ENCODE data around the gene MAGEH1. TPM values are rescaled to one million over a fixed set of nuclear protein-coding genes. Genes with fewer than 3 reads are reported as not detected.
A peak's percentile ranks its signal among the peaks of the same experiment; 100 is the strongest.

Gene MAGEH1
- total RNA-seq, 2 donors from 2014 or later = 26.7 to 28.2 TPM

DNA sequence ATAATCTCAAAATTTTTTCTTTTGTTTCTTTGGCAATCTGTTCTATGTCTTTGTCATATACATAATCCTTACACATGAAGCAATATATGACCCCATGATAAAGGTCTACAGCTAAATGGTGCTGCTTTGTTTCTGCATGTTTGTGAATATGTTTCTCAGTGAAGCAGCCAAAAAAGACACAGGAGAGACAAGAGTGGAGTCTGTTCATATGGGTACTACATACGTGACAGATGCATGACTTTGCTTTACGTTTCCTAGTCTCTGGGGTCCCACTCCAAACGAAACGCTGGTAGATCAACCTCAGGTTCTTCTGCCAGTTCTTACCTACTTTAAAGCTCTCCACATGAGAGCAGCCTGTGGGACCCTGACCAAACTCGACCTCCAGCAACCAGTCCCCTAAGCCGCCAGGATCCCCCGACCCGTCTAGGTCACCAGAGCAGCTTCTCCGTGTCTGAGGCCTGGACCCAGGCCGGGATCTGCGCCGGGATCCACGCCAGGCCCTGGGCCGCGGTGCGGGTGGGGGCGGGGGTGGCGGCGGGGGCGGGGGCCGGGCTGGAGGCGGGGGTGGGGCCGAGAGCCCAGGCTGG lies 36.2 kb downstream of the MAGEH1 start:
- H3K9me3 ChIP-seq = no peaks in the 10 kb centered on the region
- no peak for TF ChIP-seq CTCF (IDR thresholded peaks at IDR 0.05)
- H3K36me3 ChIP-seq = no peaks in the 10 kb centered on the region
- no peak for DNase-seq (ENCODE audit: low spot score)
- peaks cover 0 to 5% of the 10 kb centered on the region in 2 donors for H3K4me1 ChIP-seq
- no peaks in the 10 kb centered on the region for H3K27me3 ChIP-seq
- H3K4me3 ChIP-seq = peak overlapping the region; percentile 55 to 63
- H3K27ac ChIP-seq = peak overlapping the region; percentile 92 to 93

GRCh38 chrX:55488593-55489313 lies 36.8 kb downstream of the MAGEH1 start:
- H3K4me3 ChIP-seq = peak overlapping the region; percentile 55 to 63
- H3K9me3 ChIP-seq = no peaks in the 10 kb centered on the region
- no peaks in the 10 kb centered on the region for H3K27me3 ChIP-seq
- H3K4me1 ChIP-seq = peaks cover 0 to 5% of the 10 kb centered on the region in 2 donors
- no peak for TF ChIP-seq CTCF (IDR thresholded peaks at IDR 0.05)
- H3K36me3 ChIP-seq = no peaks in the 10 kb centered on the region
- peak; percentile 75 for DNase-seq (ENCODE audit: low spot score)
- H3K27ac ChIP-seq = peak overlapping the region; percentile 92 to 93

DNA sequence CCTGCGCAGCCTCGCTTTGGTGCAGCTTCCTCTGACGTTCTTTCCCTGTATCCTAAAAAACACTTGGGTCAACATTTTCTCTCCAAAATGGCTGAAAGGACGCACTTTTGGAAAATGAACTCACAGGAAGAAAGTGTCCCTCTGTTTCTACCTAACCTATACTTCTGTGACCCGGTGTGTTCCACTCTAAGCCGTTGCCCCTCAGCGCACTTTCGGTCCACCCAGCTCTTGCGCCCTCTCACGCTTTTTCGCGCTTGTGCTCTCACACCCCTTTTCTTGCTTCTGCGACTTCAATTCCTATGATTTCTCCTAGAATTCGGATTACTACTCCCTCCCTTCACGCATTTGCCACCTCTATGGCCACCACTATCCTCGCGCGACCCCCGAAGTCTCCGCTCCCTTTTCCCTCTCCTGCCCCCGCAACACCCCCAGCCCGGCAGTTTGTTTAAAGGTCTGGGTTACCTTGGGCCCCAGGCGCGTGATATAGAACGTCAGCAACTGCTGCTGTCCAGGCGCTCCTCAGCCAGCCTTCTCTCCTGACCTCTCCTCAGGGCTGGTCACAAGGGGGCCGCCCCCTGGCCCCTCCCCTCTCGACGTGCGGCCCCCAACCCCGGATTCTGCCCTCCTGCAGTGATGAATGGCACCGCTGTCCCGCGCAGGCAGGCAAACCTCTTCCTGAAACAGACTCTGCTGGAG lies 37.5 kb downstream of the MAGEH1 start, which contains the start of gene USP51:
Gene USP51 (minus strand): TSS at position 535 of the 696 bp plus-strand sequence. CDS start 909 bp downstream, outside the sequence.
- peak; percentile 58 for DNase-seq (ENCODE audit: low spot score)
- Histone ChIP-seq H3K27ac (peak within 1 kb of the TSS; percentile 92 to 93), H3K9me3 (no peaks in the 10 kb centered on the region), H3K36me3 (no peaks in the 10 kb centered on the region), H3K4me3 (peak within 1 kb of the TSS; percentile 55 to 63), H3K27me3 (no peaks in the 10 kb centered on the region), H3K4me1 (peaks cover 0 to 5% of the 10 kb centered on the region in 2 donors)
- TF ChIP-seq CTCF (IDR thresholded peaks at IDR 0.05) = peak in 1 of 2 donors; percentile 27

- no peak for TF ChIP-seq CTCF (IDR thresholded peaks at IDR 0.05)
- DNase-seq (ENCODE audit: low spot score) = no peak
- Histone ChIP-seq H3K36me3 (no peaks in the 10 kb centered on the region), H3K4me1 (peaks cover 0 to 5% of the 10 kb centered on the region in 2 donors), H3K27ac (peak overlapping the region; percentile 92 to 93), H3K27me3 (no peaks in the 10 kb centered on the region), H3K9me3 (no peaks in the 10 kb centered on the region), H3K4me3 (peak overlapping the region; percentile 55 to 63)
Observed at GRCh38 chrX:55490121-55490520, 38.2 kb downstream of the MAGEH1 start.

DNA sequence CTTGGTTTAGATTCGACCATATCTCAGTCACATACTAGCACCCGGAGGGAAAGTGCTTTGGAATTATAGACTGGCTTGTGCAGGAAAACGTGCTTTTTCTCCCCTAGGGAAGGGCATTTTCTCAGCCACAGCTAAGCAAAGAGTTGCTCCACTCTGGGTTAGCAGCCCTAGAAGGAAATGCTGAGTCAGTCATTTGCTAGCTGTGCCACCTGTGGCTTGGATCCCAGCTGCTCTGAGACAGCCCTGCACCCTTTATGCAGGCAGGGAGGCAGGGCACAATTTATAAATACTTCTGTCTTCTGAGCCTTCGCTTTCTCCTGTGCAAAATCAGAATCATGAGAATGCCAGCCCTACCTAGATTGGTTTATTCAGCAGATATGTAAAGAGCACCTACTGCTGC lies 39.0 kb downstream of the MAGEH1 start:
- peaks cover 0 to 5% of the 10 kb centered on the region in 2 donors for H3K4me1 ChIP-seq
- DNase-seq (ENCODE audit: low spot score) = no peak
- H3K4me3 ChIP-seq = no peak overlapping the region
- TF ChIP-seq CTCF (IDR thresholded peaks at IDR 0.05) = no peak
- H3K9me3 ChIP-seq = no peaks in the 10 kb centered on the region
- no peak overlapping the region for H3K27ac ChIP-seq
- H3K27me3 ChIP-seq = no peaks in the 10 kb centered on the region
- H3K36me3 ChIP-seq = no peaks in the 10 kb centered on the region

Small RNAs within 50 kb of the gene (microRNA-seq; reads per million reads assigned to microRNA genes)
- 0 reads per million in 2 donors for gene MIR4536-1 (ENCODE audit: borderline number of aligned reads in 2 of 2, borderline replicate concordance in 1 of 2)
- gene MIR4536-2 (ENCODE audit: borderline number of aligned reads in 2 of 2, borderline replicate concordance in 1 of 2) = 0 reads per million in 2 donors

Other genes starting within 250 kb of the MAGEH1 start
- gene PAGE5, start 231.8 kb upstream of the MAGEH1 start, total RNA-seq = not detected
- gene PAGE3, start 187.2 kb upstream of the MAGEH1 start, total RNA-seq = not detected
- 1 to 10 TPM; 1.7 to 2.2 TPM for gene USP51, start 37.7 kb downstream of the MAGEH1 start, total RNA-seq
- gene FOXR2, start 171.3 kb downstream of the MAGEH1 start, total RNA-seq = not detected